Erythroblast (primary cell): ENCODE results near the gene RYR1.

Experiments used
- GATA1 ChIP-seq: IDR thresholded peaks from 2 replicates; pipeline ENCODE4 v1.6.1; 2011; ENCODE audit warnings: low read depth, mild to moderate bottlenecking, control low read depth, low read length, moderate library complexity
- POLR2A ChIP-seq: IDR thresholded peaks from 2 replicates; pipeline ENCODE4 v1.6.1; 2011; ENCODE audit warnings: mild to moderate bottlenecking, low read length

- no peak for TF ChIP-seq POLR2A
- no peak for TF ChIP-seq GATA1
Observed at GRCh38 chr19:38452430-38453366, 19.2 kb downstream of the RYR1 start.
